IPS-11a (cell line): ENCODE results near the gene ITGAE.

Experiments
- H3K4me3 ChIP-seq: one replicate; pipeline ENCODE4 v1.5.1; 2013; ENCODE audit warnings: low read depth, low read length, control low read depth

The ITGAE gene

DNA sequence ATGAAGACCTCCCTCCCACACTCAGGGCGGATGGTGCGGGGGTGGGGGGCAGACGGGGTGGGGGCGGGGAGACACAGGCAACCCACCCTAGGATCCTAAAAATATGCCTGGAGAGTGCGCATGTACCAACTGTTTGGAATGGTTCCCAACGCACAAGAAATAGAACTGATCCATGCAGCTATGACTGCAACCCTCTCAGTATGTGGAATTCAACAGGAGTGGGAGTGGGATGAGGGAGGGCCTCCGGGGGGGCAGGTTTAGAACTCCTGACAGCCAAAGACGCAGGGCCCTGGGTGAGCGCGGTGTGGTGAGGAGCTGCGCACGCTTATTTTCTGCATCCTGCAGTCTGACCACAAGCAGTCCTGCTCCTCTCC, 103.9 kb downstream of the ITGAE start:
- H3K4me3 ChIP-seq, result no peak overlapping the region

- peak within 1 kb of the TSS; percentile 61 for H3K4me3 ChIP-seq
Measured at GRCh38 chr17:3695723-3696411, 105.1 kb downstream of the ITGAE start, which contains the start of gene P2RX5. Gene P2RX5 (minus strand): TSS chr17:3696155. CDS start chr17:3696005, 150 bp downstream.

GRCh38 chr17:3695129-3695722, 105.8 kb downstream of the ITGAE start:
- H3K4me3 ChIP-seq, result peak overlapping the region; percentile 61

GRCh38 chr17:3693829-3694231, 107.2 kb downstream of the ITGAE start:
- H3K4me3 ChIP-seq, result no peak overlapping the region

GRCh38 chr17:3693141-3693540, 107.8 kb downstream of the ITGAE start:
- H3K4me3 ChIP-seq, result no peak overlapping the region

GRCh38 chr17:3692346-3692745, 108.6 kb downstream of the ITGAE start:
- no peak overlapping the region for H3K4me3 ChIP-seq

DNA sequence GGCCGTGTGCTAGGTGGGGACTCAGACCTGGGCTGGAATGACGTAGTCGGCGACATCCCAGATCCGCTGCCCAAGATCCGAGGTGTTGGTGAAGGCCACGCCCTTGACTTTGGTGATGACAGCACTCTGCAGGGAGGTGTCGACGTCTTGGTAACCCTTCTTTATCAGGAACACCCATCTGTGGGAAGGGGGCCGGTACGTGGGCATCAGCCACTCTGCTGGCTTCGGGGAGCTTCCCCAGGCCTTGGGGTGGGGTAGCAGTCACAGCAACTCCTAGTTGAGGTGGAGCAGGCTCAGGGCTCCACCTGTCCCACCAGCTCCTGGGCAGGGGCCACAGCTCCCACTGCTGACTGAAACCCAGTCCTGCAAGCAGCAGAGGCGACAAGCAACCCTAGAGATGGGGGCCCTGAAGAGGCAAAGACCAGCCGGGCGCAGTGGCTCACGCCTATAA, 109.3 kb downstream of the ITGAE start:
- no peak overlapping the region for H3K4me3 ChIP-seq

DNA sequence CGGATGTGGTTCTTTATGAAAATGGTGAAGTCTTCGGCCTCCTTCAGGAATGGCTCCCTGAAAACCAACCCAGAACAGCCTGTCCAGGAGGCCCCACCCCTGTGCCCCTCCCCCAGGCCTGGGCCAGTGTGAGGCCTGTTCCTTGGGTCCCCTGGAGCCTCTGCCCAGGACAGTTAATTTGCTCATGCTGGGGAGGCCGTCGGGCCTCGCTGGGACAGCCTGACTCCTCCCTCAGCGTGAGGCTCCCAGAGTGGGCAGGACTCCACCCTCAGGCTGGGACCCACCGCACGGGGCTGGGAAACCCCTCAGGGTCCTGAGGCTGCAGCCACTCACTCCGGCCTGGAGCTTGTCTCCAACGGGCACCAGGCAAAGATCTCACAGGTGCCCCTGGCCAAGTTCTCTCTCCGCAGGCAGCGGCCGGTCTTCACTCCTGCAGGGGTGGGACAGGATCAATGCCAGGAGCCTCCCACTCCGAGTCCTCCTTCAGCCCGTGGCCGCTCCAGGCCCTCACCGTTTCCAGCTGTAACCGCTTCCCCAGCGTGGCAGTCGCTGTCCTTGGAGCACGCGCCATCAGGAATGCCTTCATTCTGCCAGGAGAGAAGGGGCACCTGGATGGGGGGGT, 110.8 kb downstream of the ITGAE start:
- H3K4me3 ChIP-seq, result no peak overlapping the region

DNA sequence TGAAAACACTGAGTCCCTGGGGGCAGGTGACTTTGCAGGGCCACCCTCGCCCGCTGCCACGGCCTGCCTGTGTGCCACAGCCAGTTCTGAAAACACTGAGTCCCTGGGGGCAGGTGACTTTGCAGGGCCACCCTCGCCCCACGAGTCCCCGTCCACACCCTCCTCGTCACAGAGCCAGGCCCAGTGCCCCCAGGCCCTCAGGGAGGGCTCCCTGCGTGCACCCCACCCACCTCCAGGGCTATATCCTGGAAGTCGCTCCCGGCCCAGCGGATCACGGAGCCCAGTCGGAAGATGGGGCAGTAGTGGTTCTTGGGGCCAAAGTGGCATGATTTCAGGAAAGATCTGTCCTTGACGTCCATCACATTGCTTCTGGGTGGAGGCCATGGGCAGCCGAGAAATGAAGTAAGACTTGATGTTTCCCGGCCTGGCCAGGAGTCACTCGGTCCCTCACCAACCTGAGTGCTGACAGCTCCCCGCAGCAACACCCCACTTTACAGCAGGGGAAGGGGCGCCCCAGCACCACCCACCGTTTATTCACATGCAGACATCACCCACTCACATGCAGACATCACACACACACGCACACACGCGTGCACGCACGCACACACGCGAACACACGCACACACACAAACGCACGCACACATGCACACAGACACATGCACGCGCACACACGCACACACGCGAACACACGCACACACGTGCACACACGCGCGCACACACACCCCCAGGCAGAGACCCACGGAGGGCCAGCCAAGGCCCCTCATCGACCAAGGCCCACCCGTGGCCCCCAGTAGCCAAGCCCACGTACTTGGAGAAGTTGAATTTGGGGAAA, 111.5 kb downstream of the ITGAE start:
- no peak overlapping the region for H3K4me3 ChIP-seq

DNA sequence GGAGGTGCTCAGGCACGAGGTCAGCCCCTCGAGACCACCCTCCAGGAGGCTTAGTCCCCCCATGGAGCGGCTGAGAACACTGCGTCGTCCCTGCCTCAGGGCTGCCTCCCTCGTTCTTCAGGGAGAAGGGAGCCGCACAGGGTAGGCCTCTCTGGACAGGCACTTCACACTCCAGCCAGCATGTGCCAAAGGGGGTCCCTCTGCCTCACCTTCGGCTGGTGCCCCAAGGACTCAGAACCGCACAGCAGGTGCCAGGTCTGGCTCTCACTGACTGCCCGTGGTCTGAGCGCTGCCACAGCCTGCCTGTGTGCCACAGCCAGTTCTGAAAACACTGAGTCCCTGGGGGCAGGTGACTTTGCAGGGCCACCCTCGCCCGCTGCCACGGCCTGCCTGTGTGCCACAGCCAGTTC, 112.1 kb downstream of the ITGAE start:
- no peak overlapping the region for H3K4me3 ChIP-seq

- H3K4me3 ChIP-seq, result no peak overlapping the region
Measured at GRCh38 chr17:3688027-3688553, 112.9 kb downstream of the ITGAE start.

DNA sequence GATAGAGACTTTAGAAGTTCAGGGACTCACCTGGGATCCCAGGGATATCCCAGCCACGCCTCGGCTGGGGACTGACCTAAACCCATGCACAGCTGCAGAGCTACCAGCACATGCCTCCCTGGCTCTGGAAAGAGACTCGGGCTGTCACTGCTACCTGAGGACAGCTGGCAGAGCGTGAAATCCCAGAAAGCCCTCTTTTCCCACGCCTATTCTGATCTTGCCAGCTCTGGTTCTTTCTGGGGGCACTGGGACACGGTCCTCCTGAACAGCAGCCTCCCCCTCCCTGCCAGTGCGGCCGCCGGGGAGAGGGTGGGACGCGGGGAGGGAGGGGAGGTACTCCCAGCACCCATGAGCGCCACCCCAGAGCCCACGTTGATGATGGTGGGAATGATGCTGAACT, 115.8 kb downstream of the ITGAE start:
- H3K4me3 ChIP-seq, result no peak overlapping the region

GRCh38 chr17:3683054-3683511, 117.9 kb downstream of the ITGAE start:
- H3K4me3 ChIP-seq, result no peak overlapping the region

DNA sequence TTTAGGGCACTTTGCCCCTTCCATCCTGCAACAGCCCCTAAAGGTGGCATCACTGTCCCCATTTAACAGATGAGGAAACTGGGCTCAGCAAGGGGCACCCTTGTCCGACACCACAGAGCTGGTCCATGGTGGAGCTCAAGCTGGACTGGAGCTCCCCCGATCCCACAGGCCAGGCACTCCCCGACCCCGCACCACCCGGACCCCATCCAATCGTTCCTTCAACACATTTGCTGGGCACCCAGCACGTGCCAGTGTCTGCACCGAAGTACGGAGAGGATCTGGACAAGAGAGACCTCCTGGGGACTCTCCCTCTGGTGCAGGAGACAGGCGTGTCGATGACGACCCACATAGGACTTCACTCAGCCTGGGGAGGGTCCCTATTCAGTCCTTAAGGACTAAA, 119.0 kb downstream of the ITGAE start:
- H3K4me3 ChIP-seq, result no peak overlapping the region

GRCh38 chr17:3681565-3681964, 119.4 kb downstream of the ITGAE start:
- no peak overlapping the region for H3K4me3 ChIP-seq

GRCh38 chr17:3681057-3681456, 119.9 kb downstream of the ITGAE start:
- H3K4me3 ChIP-seq, result no peak overlapping the region

GRCh38 chr17:3679531-3680126, 121.4 kb downstream of the ITGAE start:
- H3K4me3 ChIP-seq, result no peak overlapping the region

- no peak overlapping the region for H3K4me3 ChIP-seq
Measured at GRCh38 chr17:3678821-3679530, 122.0 kb downstream of the ITGAE start.

GRCh38 chr17:3678095-3678820, 122.7 kb downstream of the ITGAE start:
- H3K4me3 ChIP-seq, result no peak overlapping the region
